Vagina (tissue), 2 donors: ENCODE data around the gene WNK2. TPM values are rescaled to one million over a fixed set of nuclear protein-coding genes. Genes with fewer than 3 reads are reported as not detected.
A peak's percentile ranks its signal among the peaks of the same experiment; 100 is the strongest.

Experiments
- DNase-seq, 2 donors: peaks; one replicate each; pipeline ENCODE4 v3.0.0-alpha.2; 2017; ENCODE audit errors: extremely low spot score in 2 of 2
- H3K27ac ChIP-seq: fragments of 200-600 bp; sonication (generic); one replicate; pipeline ENCODE4 v1.5.1; 2019
- H3K27me3 ChIP-seq: fragments of 200-600 bp; sonication (generic); one replicate; pipeline ENCODE4 v1.5.1; 2019
- H3K36me3 ChIP-seq, 2 donors: fragments of 200-600 bp; sonication (generic); one replicate each; pipeline ENCODE4 v1.5.1; 2017 to 2019
- H3K4me1 ChIP-seq: fragments of 200-600 bp; sonication (generic); one replicate; pipeline ENCODE4 v1.5.1; 2019
- H3K4me3 ChIP-seq, 2 donors: fragments of 200-600 bp; sonication (generic); 1 replicate in 1 of 2; 2 replicates in 1 of 2; pipeline ENCODE4 v1.5.1; 2016 to 2019
- H3K9me3 ChIP-seq: fragments of 200-600 bp; sonication (generic); one replicate; pipeline ENCODE4 v1.5.1; 2019
- POLR2A ChIP-seq, 2 donors: fragments of 450-650 bp; IDR thresholded peaks; one replicate each; pipeline ENCODE4 v1.6.1; 2017; ENCODE audit warnings: antibody characterized with exemption in 2 of 2, mild to moderate bottlenecking in 2 of 2, moderate library complexity in 2 of 2
- POLR2AphosphoS5 ChIP-seq, 2 donors: sonication (generic); formaldehyde crosslinking; IDR thresholded peaks; one replicate each; pipeline ENCODE4 v1.9.0; 2017; ENCODE audit warnings: antibody characterized with exemption in 2 of 2, mild to moderate bottlenecking in 2 of 2, low read depth in 1 of 2; ENCODE audit not compliant: insufficient read depth in 1 of 2
- intact Hi-C: fragments of 100-400 bp; cut with DNase I; formaldehyde crosslinking; loops from one replicate; pipeline ENCODE4 v1.15.1; 2023
- total RNA-seq: library from RNA; depleted of rRNA; stranded (reverse); fragments of >200 nt; gene quantifications from one replicate; pipeline ENCODE4 v1.2.3, GENCODE V29; 2016
- TF ChIP-seq, protein P1 (sequence below), 3 experiments: fragments of 450-650 bp in 2 of 3; fragments of 200-600 bp in 1 of 3; sonication (generic) in 1 of 3; IDR thresholded peaks; one replicate each; pipeline ENCODE4 v1.5.1; 2017 to 2019; ENCODE audit warnings: antibody characterized with exemption in 3 of 3, mild to moderate bottlenecking in 2 of 3, moderate library complexity in 2 of 3

WNK2 gene
- total RNA-seq, 1 donor from 2014 or later = 24.8 TPM

DNA sequence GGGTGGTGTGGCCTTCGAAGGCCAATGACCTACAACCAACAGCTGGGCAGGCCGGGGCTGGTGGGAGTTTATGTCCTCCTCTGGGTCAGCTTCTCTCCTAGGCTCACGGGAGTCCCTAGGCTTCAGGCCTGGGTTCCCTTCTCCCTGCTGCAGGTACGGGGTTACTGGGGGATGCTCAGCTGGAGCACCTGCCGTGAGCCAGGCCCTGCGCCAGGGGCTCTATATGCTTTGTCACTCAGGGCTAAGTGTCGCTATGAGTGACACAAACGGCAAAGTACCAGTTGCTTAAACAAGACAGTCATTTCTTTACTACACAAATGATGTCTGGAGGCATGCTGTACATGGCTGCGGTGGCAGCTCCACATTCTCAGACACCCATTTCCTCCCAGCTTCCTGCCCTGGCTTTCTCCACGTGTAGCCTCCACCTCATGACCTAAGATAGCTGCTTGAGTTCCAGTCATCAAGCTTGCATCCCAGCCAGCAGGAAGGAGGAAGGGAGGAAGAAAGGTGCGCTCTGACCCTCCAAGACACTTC is 27.4 kb upstream of the WNK2 start:
- Histone ChIP-seq H3K27me3 (no peaks in the 10 kb centered on the region), H3K27ac (no peak overlapping the region), H3K36me3 (no peaks in the 10 kb centered on the region), H3K9me3 (no peaks in the 10 kb centered on the region), H3K4me3 (no peak overlapping the region), H3K4me1 (peaks cover 6% of the 10 kb centered on the region)
- TF ChIP-seq, protein P1, sequence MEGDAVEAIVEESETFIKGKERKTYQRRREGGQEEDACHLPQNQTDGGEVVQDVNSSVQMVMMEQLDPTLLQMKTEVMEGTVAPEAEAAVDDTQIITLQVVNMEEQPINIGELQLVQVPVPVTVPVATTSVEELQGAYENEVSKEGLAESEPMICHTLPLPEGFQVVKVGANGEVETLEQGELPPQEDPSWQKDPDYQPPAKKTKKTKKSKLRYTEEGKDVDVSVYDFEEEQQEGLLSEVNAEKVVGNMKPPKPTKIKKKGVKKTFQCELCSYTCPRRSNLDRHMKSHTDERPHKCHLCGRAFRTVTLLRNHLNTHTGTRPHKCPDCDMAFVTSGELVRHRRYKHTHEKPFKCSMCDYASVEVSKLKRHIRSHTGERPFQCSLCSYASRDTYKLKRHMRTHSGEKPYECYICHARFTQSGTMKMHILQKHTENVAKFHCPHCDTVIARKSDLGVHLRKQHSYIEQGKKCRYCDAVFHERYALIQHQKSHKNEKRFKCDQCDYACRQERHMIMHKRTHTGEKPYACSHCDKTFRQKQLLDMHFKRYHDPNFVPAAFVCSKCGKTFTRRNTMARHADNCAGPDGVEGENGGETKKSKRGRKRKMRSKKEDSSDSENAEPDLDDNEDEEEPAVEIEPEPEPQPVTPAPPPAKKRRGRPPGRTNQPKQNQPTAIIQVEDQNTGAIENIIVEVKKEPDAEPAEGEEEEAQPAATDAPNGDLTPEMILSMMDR (IDR thresholded peaks at IDR 0.05) = no peak
- no peak for TF ChIP-seq POLR2A (IDR thresholded peaks at IDR 0.05)
- TF ChIP-seq POLR2AphosphoS5 (IDR thresholded peaks at IDR 0.05; ENCODE audit: insufficient read depth in 1 of 2, low read depth in 1 of 2) = no peak
- intact Hi-C loops = no loop called here
- no peak for DNase-seq

- Histone ChIP-seq H3K27ac (no peak overlapping the region), H3K9me3 (no peaks in the 10 kb centered on the region), H3K27me3 (no peaks in the 10 kb centered on the region), H3K4me3 (no peak overlapping the region), H3K4me1 (peaks cover 6% of the 10 kb centered on the region), H3K36me3 (no peaks in the 10 kb centered on the region)
- intact Hi-C loops = loop anchor here (2.0 kb wide), 1 partner anchor 147 kb away; no protein-coding TSS in a partner anchor
- TF ChIP-seq POLR2A (IDR thresholded peaks at IDR 0.05) (no peak), POLR2AphosphoS5 (IDR thresholded peaks at IDR 0.05; ENCODE audit: insufficient read depth in 1 of 2, low read depth in 1 of 2) (peak in 1 of 2 donors; percentile 24)
- TF ChIP-seq, protein P1 (IDR thresholded peaks at IDR 0.05) = peak; percentile 91 to 97 (median 95)
- DNase-seq = no peak
These were observed 24.1 kb upstream of the WNK2 start for GRCh38 chr9:93159601-93160471.

DNA sequence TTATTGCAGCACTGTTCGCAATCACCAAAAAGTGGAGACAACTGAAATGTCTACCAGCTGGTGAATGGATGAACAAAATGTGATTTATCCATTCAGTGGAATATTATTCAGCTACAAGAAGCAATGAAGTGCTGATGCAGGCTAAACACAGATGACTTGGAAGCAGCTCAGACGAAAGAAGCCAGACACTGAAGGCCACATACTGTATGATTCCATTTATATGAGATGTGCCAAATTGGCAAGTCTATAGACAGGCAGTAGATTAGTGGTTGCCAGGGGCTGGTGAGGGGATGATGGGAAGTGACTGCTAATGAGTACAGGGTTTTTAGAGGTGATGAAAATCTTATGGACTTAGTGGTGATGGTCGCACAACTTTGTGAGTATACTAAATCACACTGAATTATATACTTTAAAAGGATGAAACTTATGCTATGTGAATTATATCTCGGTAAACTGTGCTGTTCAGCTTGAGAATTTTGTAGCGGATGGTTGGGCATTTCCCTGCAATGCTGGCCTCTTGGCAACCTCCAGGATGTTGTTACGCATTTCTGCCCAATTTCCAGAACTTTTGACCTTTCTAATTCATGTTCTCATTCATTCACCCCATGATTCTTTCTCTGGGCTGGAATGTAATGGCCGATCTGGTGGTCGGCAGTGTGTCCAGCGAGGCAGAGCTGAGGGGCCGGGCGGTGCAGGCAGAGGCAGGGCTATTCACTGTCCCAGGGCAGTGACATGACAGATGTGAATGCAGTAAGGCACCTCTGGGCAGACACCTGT is 22.0 kb upstream of the WNK2 start:
- intact Hi-C loops = no loop called here
- Histone ChIP-seq H3K27me3 (no peaks in the 10 kb centered on the region), H3K36me3 (no peaks in the 10 kb centered on the region), H3K27ac (no peak overlapping the region), H3K4me3 (no peak overlapping the region), H3K4me1 (peaks cover 6% of the 10 kb centered on the region), H3K9me3 (no peaks in the 10 kb centered on the region)
- DNase-seq = no peak
- TF ChIP-seq, protein P1 (IDR thresholded peaks at IDR 0.05) = no peak
- TF ChIP-seq POLR2AphosphoS5 (IDR thresholded peaks at IDR 0.05; ENCODE audit: insufficient read depth in 1 of 2, low read depth in 1 of 2) (no peak), POLR2A (IDR thresholded peaks at IDR 0.05) (no peak)

DNA sequence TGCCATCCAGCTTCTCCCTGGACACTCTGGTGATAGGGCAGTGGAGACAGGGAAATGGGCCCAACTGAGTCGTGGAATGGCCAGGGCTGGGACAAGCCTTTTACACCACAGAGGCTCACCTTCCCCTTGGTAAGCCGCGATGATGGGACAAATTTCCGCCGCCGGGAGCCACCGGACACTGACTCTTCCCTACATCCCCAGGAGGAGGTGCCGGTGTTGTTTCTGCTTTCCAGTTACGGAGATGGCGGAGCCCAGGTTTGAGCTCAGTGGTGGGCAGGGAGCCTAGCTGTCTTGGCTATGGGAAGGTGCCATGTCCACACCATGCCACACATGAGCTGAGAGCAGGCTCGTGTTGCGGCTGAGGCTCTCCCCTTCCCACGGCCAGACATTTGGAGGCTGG is 19.9 kb upstream of the WNK2 start:
- intact Hi-C loops = no loop called here
- no peaks in the 10 kb centered on the region for H3K27me3 ChIP-seq
- TF ChIP-seq POLR2A (IDR thresholded peaks at IDR 0.05) = no peak
- TF ChIP-seq, protein P1 (IDR thresholded peaks at IDR 0.05) = no peak
- no peak for TF ChIP-seq POLR2AphosphoS5 (IDR thresholded peaks at IDR 0.05; ENCODE audit: insufficient read depth in 1 of 2, low read depth in 1 of 2)

More for the DNA sequence above, 19.9 kb upstream of the WNK2 start:
- H3K27ac ChIP-seq = no peak overlapping the region
- DNase-seq = no peak
- no peak overlapping the region for H3K4me3 ChIP-seq
- H3K4me1 ChIP-seq = peaks cover 6% of the 10 kb centered on the region
- H3K36me3 ChIP-seq = no peaks in the 10 kb centered on the region
- H3K9me3 ChIP-seq = no peaks in the 10 kb centered on the region
